ENCODE data around the gene OLFML1.

DNA sequence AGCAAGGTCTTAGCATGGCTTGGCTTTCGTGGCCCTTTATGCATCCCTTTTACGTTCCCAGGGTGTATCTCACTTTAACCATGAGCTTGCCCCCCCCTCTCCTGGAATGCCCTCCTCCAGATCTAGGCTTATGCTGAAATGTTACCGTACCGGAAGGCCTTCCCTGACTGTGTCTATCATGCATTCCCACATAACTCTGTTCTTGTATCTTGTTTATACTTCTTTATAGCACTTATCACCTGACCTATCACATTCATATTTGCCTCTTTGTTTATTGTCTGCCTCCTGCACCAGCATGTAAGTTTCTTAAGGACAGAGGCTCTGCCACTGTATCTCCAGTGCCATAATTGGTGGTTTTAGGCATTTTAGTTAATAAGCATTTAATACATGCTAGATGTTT lies 67.4 kb downstream of the OLFML1 start:
- TF ChIP-seq CHCHD3 (CRISPR knock-in tag; IDR thresholded peaks at IDR 0.05) (no peak), ZNF569 (CRISPR knock-in tag; IDR thresholded peaks at IDR 0.05; ENCODE audit: borderline replicate concordance) (no peak), ATRX (CRISPR knock-in tag; IDR thresholded peaks at IDR 0.05; ENCODE audit: borderline replicate concordance) (no peak), FOXM1 (CRISPR knock-in tag; IDR thresholded peaks at IDR 0.05) (no peak), NFYC (CRISPR knock-in tag; IDR thresholded peaks at IDR 0.05) (no peak), NCOR1 (IDR thresholded peaks at IDR 0.05; ENCODE audit: borderline replicate concordance, low read length) (no peak), TBP (CRISPR knock-in tag; IDR thresholded peaks at IDR 0.05) (no peak), ONECUT2 (CRISPR knock-in tag; IDR thresholded peaks at IDR 0.05) (no peak)

Data from HepG2 (cell line).